ENCODE data around the gene C18orf63.
A peak's percentile ranks its signal among the peaks of the same experiment; 100 is the strongest.

C18orf63 gene

DNA sequence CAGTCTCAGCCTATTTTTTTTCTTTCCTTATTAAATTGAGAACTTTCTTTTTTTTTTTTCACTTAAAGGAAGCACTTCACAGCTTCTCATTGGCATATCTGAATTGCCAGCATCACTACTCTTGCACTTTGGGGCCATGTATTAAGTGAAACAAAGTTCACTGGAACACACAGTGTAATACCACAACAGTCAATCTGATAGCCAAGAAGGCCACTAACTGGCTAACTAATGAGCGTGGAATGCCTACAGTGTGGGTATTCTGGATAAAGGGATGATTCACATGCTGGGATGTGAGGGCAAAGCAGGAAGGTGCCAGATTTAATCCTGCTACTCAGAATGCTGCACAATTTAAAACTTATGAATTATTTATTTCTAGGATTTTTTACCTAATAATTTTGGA is 11.7 kb upstream of the C18orf63 start:
- DNase-seq (ENCODE audit: low read depth) = no peak
- TF ChIP-seq, protein P1, sequence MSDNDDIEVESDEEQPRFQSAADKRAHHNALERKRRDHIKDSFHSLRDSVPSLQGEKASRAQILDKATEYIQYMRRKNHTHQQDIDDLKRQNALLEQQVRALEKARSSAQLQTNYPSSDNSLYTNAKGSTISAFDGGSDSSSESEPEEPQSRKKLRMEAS (IDR thresholded peaks at IDR 0.05; ENCODE audit: low read depth, low read length) = no peak
- TF ChIP-seq POLR2A (IDR thresholded peaks at IDR 0.05; ENCODE audit: extremely low read depth, insufficient read length) (no peak), MYC (IDR thresholded peaks at IDR 0.05; ENCODE audit: low read depth, low read length) (no peak)
- TF ChIP-seq, protein P2, sequence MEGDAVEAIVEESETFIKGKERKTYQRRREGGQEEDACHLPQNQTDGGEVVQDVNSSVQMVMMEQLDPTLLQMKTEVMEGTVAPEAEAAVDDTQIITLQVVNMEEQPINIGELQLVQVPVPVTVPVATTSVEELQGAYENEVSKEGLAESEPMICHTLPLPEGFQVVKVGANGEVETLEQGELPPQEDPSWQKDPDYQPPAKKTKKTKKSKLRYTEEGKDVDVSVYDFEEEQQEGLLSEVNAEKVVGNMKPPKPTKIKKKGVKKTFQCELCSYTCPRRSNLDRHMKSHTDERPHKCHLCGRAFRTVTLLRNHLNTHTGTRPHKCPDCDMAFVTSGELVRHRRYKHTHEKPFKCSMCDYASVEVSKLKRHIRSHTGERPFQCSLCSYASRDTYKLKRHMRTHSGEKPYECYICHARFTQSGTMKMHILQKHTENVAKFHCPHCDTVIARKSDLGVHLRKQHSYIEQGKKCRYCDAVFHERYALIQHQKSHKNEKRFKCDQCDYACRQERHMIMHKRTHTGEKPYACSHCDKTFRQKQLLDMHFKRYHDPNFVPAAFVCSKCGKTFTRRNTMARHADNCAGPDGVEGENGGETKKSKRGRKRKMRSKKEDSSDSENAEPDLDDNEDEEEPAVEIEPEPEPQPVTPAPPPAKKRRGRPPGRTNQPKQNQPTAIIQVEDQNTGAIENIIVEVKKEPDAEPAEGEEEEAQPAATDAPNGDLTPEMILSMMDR (IDR thresholded peaks at IDR 0.05; ENCODE audit: low read depth, low read length) = no peak
- H3K4me3 ChIP-seq (ENCODE audit: low read depth, low read length) = no peak overlapping the region

DNA sequence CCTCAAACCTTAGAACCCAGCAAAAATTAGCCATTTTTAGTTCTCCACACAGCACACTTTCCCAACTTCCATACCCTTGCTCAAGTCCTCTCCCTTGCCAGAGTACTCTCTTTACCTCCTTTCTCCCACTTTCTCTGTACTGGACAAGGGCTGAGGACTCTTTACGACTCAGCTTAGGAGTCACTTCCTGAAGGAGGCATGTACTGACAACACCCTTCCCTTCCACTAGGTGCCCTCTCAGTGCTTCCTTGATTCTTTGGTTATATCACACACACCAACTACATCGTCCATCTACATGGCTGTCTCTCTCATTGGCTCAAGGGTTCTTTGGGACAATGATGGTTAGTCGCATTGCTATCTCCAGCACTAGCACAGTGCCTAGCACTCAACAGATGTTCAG is 5.2 kb upstream of the C18orf63 start:
- peak; percentile 39 for DNase-seq (ENCODE audit: low read depth)
- H3K4me3 ChIP-seq (ENCODE audit: low read depth, low read length) = no peak overlapping the region
- no peak for TF ChIP-seq MYC (IDR thresholded peaks at IDR 0.05; ENCODE audit: low read depth, low read length)
- no peak for TF ChIP-seq POLR2A (IDR thresholded peaks at IDR 0.05; ENCODE audit: extremely low read depth, insufficient read length)
- TF ChIP-seq, protein P2 (IDR thresholded peaks at IDR 0.05; ENCODE audit: low read depth, low read length) = peak; percentile 38

DNA sequence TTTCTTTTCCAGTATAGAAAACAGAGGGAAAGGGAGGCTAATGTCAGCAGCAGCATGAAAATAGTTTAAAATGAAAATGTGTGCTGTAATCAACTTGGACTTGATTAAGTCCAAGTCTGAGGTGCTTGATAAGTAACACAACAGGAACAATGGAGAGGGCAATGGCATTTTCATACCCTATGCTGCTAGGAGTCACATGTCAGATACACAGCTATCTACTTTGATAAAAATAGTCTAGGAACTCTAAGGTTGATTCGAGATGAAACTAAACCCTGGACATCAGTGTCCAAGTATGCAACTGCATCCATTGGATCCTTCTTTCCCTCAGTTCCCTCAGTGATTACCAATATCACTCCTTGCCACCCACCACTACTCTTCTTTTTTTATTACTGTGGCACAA is 4.6 kb upstream of the C18orf63 start:
- H3K4me3 ChIP-seq (ENCODE audit: low read depth, low read length) = no peak overlapping the region
- DNase-seq (ENCODE audit: low read depth) = no peak
- TF ChIP-seq, protein P2 (IDR thresholded peaks at IDR 0.05; ENCODE audit: low read depth, low read length) = no peak
- TF ChIP-seq MYC (IDR thresholded peaks at IDR 0.05; ENCODE audit: low read depth, low read length) (no peak), POLR2A (IDR thresholded peaks at IDR 0.05; ENCODE audit: extremely low read depth, insufficient read length) (no peak)
- TF ChIP-seq, protein P1 (IDR thresholded peaks at IDR 0.05; ENCODE audit: low read depth, low read length) = no peak

DNA sequence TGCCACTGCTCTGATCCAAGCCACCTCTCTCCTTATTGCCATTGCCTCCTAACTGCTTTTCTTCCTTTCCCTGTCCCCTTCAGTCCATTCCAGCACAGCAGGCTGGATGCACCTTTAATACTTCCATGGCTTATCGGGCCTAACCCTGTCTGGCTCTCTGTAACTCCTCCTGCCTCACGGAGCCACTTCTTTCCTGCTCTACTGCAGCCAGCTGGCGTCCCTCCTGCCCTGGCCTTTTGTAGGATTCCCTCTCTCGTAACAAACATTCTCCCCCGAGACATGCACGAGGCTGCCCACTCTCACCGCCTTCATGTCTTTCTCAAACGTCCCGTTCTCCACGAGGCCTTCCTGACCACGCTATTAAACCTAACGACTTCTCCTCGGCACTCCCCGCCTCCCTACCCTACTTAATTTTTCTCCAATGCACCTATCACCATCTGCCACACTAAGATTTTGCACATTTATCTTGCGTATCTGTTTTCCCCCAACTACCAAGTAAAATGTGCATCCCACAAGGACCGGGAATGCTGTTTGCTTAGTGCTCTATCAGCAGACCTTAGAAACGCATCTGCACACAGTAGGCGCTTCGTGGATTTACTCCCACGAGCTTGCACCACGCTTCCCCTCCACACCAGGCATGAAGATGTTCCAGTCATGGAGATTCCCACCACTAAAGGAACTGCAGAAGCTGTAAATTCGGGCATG is 728 bp upstream of the C18orf63 start:
- TF ChIP-seq MYC (IDR thresholded peaks at IDR 0.05; ENCODE audit: low read depth, low read length) (no peak), POLR2A (IDR thresholded peaks at IDR 0.05; ENCODE audit: extremely low read depth, insufficient read length) (no peak)
- TF ChIP-seq, protein P1 (IDR thresholded peaks at IDR 0.05; ENCODE audit: low read depth, low read length) = no peak
- TF ChIP-seq, protein P2 (IDR thresholded peaks at IDR 0.05; ENCODE audit: low read depth, low read length) = no peak
- H3K4me3 ChIP-seq (ENCODE audit: low read depth, low read length) = no peak overlapping the region
- DNase-seq (ENCODE audit: low read depth) = no peak

DNA sequence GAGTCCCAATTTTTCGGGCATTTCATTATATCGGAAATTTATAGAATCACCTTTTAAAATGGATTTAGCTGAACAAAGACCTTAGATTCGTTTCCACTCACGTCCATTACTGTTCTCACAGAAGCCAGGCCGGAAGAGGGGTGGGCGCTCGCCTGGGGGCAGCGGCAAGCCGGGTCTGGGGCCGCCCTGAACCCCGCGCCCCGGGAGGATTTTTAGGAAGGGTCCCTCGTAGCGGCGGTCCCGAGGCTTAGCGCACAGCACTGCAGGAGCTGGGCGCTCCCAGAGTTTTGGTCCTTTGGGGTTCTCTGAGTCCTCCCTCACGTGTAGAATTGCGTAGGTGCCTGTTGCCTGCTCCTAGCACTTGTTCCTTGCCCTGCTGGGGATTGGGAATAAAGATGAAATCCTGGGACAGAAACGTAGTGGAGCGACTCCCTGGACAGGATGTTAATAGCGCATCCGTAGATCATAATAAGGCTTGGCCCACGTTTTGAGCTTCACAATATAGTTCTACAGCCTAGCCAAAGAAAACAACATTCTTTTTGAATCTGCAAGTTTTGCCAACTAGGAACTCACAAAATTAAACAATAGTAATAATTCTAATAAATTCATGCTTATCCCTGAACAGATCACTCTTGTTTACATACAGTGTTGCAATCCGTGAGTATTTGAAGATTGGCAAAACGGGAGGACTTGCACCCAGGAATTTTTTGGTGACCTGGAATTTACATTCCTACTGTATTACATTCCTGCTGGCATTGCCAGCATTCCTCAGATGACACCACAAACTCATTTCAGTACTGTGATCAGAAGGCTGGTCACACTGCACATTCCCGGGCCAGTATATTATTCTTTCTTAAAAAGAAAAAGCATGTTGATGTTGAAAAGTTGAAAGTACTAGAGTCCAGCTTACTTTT is 875 bp downstream of the C18orf63 start:
- DNase-seq (ENCODE audit: low read depth) = no peak
- H3K4me3 ChIP-seq (ENCODE audit: low read depth, low read length) = no peak overlapping the region
- TF ChIP-seq MYC (IDR thresholded peaks at IDR 0.05; ENCODE audit: low read depth, low read length) (no peak), POLR2A (IDR thresholded peaks at IDR 0.05; ENCODE audit: extremely low read depth, insufficient read length) (no peak)
- TF ChIP-seq, protein P1 (IDR thresholded peaks at IDR 0.05; ENCODE audit: low read depth, low read length) = no peak
- TF ChIP-seq, protein P2 (IDR thresholded peaks at IDR 0.05; ENCODE audit: low read depth, low read length) = no peak

All from NB4 (cell line).